ENCODE results near the gene AMZ1. TPM values are rescaled to one million over a fixed set of nuclear protein-coding genes. Genes with fewer than 3 reads are reported as not detected.
A peak's percentile ranks its signal among the peaks of the same experiment; 100 is the strongest.

The AMZ1 gene
- total and polyA plus RNA-seq, 10 of the 15 experiments (the other 5 are each of a cell fraction or from before 2014, with no cell fraction given), result 0.02 to 2.0 (median 0.69) TPM

GRCh38 chr7:2698581-2699288, 10.7 kb downstream of the AMZ1 start (continued):
- no peak for TF ChIP-seq NFYA (IDR thresholded peaks at IDR 0.05; ENCODE audit: borderline replicate concordance, low read depth, low read length)
- peak; percentile 26 for TF ChIP-seq CUX1 (IDR thresholded peaks at IDR 0.05; ENCODE audit: insufficient replicate concordance, low read depth, low read length)
- peak; percentile 88 to 92 for TF ChIP-seq BHLHE40 (IDR thresholded peaks at IDR 0.05; ENCODE audit: borderline replicate concordance in 1 of 2, low read depth in 2 of 2, low read length in 1 of 2)
- peak; percentile 91 for TF ChIP-seq MTA2 (IDR thresholded peaks at IDR 0.05; ENCODE audit: low read depth)
- TF ChIP-seq, protein P1, sequence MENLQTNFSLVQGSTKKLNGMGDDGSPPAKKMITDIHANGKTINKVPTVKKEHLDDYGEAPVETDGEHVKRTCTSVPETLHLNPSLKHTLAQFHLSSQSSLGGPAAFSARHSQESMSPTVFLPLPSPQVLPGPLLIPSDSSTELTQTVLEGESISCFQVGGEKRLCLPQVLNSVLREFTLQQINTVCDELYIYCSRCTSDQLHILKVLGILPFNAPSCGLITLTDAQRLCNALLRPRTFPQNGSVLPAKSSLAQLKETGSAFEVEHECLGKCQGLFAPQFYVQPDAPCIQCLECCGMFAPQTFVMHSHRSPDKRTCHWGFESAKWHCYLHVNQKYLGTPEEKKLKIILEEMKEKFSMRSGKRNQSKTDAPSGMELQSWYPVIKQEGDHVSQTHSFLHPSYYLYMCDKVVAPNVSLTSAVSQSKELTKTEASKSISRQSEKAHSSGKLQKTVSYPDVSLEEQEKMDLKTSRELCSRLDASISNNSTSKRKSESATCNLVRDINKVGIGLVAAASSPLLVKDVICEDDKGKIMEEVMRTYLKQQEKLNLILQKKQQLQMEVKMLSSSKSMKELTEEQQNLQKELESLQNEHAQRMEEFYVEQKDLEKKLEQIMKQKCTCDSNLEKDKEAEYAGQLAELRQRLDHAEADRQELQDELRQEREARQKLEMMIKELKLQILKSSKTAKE (IDR thresholded peaks at IDR 0.05; ENCODE audit: low read depth, poor library complexity, severe bottlenecking), result peak; percentile 96
- TF ChIP-seq, protein P2, sequence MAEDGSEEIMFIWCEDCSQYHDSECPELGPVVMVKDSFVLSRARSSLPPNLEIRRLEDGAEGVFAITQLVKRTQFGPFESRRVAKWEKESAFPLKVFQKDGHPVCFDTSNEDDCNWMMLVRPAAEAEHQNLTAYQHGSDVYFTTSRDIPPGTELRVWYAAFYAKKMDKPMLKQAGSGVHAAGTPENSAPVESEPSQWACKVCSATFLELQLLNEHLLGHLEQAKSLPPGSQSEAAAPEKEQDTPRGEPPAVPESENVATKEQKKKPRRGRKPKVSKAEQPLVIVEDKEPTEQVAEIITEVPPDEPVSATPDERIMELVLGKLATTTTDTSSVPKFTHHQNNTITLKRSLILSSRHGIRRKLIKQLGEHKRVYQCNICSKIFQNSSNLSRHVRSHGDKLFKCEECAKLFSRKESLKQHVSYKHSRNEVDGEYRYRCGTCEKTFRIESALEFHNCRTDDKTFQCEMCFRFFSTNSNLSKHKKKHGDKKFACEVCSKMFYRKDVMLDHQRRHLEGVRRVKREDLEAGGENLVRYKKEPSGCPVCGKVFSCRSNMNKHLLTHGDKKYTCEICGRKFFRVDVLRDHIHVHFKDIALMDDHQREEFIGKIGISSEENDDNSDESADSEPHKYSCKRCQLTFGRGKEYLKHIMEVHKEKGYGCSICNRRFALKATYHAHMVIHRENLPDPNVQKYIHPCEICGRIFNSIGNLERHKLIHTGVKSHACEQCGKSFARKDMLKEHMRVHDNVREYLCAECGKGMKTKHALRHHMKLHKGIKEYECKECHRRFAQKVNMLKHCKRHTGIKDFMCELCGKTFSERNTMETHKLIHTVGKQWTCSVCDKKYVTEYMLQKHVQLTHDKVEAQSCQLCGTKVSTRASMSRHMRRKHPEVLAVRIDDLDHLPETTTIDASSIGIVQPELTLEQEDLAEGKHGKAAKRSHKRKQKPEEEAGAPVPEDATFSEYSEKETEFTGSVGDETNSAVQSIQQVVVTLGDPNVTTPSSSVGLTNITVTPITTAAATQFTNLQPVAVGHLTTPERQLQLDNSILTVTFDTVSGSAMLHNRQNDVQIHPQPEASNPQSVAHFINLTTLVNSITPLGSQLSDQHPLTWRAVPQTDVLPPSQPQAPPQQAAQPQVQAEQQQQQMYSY (CRISPR knock-in tag; IDR thresholded peaks at IDR 0.05), result no peak
- TF ChIP-seq FOXM1 (IDR thresholded peaks at IDR 0.05; ENCODE audit: low read depth, low read length), result peak; percentile 97
- TF ChIP-seq ZNF207 (IDR thresholded peaks at IDR 0.05; ENCODE audit: borderline replicate concordance), result no peak
- no peak for TF ChIP-seq ZBTB33 (IDR thresholded peaks at IDR 0.05)
- TF ChIP-seq NR2F1 (conservative IDR thresholded peaks at IDR 0.05), result peak; percentile 76
- no peak for TF ChIP-seq CEBPZ (IDR thresholded peaks at IDR 0.05; ENCODE audit: low read depth, low read length)

Data from GM12878 (cell line).